NCI-H1105 treated with DMSO at 0.1 percent for 48 hours (cell line): ENCODE results near the gene KHDRBS1.
"Not testable (repeated sequence)": the region's sequence is repeated elsewhere in the genome, so short reads cannot be mapped to it uniquely, and the experiment has no call there.

ENCODE experiments used
- DNase-seq: peaks from one replicate; lab custom pipeline; 2025; lab: John Stamatoyannopoulos, UW

KHDRBS1 gene

DNA sequence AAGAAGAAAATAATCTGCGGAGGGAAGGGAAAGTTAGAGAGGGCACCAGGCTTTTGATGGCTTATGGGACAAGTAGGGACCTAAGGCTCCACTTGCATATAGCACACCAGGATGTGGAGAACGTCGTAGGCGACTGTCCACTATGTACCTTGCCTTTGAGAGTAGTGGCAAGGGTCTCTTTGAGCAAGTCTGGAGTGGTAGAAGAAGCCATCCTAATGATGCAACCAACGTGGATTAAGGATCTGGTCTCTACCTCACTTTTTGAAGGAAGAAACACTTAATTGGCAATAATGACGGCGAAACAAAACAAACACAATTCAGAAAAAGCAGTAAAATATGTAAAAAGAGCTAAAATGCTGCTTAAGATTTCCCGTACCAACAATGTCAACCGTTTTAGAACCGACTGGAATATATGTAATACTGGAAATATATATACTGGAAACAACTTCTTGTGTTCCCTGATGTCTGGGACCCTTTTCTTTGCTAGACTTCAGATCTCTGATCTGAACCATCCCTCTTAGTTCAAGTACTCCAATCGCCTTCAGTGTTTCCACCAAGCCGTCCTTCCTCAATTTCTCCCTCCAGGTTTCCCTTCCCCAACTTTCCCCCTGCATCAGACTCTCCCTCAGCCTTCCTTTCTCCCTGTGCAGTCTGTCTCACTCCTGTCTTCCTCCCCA, 821 bp upstream of the KHDRBS1 start:
- DNase-seq = no peak

DNA sequence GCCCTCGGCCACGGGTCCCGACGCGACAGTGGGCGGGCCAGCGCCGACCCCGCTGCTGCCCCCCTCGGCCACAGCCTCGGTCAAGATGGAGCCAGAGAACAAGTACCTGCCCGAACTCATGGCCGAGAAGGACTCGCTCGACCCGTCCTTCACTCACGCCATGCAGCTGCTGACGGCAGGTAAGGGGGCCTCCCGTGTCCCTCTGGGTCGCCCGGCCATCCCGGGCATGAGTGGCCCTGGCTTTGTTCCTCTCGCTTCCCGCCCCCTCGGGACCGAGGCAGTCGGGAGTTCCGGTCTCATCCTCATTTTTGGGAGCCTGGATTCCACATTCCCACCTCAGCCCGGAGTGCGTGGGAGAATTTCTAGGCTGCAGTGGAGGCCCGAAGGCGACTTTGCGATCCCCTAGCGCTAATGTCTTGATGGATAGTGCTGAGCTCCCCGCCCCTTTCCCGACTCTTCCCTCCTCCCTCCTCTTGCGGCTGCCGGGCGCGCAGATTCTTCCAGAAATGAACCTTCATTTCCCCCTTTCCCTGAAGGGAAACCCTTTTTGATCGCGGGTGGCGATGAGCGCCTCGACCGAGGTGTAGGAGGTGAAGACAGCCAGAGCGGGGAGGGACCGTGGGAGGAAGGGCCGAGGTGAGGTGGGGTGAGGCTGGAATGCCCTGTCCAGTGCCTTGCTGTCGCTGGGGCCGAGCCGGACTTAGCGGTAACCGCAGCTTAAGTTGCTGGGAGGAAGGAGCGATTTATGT, 705 bp downstream of the KHDRBS1 start:
- peak; percentile 52 for DNase-seq

DNA sequence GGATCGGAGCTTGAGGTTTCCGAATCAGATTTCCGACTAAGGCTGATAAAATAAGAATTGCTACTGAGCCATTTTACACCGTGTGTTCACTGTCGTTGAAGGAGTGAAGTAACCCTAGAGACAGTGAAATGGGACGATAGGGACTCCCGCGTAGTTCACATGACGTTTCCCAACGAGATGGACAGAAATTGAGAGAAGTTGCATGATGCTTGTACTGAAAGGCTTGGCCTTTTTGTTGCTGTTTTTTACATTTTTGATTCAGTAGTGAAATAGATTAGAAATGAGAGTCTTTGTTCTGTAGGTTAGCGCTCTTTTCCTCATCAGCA, 1.2 kb downstream of the KHDRBS1 start:
- no peak for DNase-seq

DNA sequence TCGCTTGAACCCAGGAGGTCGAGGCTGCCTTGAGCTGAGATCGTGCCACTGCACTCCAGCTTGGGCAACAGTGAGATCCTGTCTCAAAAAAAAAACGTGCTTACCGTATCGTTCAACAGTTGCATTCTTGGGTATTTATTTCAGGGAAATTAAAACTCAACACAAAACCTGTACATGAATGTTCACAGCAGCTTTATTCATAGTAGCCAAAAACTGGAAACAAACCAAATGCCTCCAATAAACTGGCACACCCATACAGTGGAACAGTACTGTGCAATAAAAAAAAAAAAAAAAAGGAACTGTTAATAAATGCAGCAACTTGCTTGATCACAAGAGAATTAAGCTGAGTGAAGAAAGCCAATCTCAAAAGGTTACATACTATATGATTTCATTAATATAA, 6.7 kb downstream of the KHDRBS1 start:
- no peak for DNase-seq

DNA sequence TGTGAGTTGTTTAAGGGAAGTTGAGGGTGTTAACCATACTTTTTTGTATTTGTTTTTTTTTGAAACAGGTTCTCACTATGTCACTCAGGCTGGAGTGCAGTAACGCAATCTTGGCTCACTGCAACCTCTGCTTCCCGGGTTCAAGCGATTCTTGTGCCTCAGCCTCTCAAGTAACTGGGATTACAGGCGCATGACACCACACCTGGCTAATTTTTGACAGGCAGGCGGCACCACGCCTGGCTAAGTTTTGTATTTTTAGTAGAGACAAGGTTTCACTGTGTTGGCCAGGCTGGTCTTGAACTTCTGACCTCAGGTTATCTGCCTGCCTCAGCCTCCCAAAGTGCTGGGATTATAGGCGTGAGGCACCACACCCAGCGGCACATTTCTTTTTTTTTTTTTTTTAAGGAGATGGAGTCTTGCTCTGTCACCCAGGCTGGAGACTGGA, 7.9 kb downstream of the KHDRBS1 start:
- not testable (repeated sequence) for DNase-seq

DNA sequence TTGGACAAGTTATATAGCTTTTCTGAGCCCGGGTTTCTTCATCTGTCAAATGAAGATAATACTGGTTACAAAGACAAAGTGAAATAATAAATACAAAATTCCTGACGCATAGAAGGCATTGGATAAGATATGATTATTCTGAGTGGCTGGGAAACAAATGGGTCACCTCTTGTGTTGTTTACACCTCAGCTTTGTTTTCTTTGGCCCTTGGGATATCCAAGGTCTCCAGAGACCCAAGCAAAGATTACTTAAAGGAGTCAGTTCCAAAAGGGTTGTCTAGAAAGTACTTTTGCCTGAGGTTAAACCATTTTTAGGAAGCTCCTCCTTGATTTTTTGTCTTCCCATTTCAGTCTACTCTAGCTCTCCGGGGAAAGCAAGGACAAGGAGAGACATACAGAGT, 9.7 kb downstream of the KHDRBS1 start:
- DNase-seq = no peak

DNA sequence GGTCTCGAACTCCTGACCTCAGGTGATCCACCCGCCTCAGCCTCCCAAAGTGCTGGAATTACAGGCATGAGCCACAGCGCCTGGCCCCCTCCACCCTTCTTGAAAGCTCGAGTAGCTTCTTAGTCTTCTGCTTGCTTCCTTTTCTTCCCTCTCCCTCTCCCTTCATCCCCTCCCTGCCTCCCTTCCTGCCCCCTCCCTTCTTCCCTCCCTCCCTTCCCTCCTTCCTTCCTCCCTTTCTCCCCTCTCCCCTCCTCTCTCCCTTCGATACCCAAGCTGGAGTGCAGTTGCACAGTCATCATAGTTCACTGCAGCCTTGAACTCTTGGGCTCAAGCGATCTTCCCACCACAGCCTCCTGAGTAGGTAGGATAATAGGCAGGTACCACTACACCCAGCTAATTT, 11.8 kb downstream of the KHDRBS1 start:
- DNase-seq = no peak

DNA sequence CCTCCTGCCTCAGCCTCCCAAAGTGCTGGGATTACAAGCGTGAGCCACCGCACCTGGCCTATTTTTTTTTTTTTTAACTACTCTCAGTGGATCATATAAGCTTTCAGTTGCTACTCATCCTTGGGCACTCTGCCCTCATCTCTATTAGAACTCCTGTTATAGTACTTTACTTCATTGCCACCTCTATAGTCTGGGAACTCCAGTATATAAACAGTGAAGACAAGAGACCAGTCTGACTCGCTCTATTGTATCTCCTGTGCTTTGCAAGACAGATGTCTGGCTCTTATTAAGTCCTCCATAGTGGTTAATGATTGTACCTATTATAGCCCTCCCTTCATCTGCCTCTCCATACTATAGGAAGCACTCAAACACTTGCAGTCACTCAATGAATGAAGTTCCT, 15.1 kb downstream of the KHDRBS1 start:
- DNase-seq = no peak

DNA sequence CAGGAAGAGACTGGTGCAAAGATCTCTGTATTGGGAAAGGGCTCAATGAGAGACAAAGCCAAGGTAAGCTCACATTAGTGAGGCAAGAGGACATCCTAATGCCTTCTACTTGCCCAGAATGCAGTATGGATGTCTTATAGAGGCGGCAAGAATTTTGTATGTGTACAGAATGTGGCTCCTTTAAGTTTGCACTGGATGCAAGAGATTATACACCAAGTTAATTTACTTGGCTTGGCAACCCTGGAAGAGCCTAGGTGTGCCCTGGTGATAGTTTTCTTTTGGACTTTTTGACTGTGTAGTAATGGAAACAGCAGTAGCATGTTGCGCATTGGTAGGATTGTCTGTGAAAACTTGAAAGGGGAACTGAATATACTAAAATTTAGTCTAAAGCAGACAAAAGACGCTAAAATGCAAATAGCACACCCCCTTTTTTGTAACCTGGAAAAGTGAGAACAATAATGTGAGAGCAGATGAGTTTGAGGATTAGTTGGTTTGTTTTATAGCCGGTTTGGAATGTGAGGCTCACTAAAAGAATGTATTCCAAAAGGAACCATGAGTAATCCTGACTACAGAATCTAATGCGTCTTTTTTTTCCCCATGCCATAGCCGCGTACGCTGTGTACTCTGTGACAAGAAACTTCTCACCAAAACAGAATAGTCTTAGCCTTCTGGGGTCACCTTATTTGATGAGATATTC, 18.1 kb downstream of the KHDRBS1 start:
- DNase-seq = no peak

DNA sequence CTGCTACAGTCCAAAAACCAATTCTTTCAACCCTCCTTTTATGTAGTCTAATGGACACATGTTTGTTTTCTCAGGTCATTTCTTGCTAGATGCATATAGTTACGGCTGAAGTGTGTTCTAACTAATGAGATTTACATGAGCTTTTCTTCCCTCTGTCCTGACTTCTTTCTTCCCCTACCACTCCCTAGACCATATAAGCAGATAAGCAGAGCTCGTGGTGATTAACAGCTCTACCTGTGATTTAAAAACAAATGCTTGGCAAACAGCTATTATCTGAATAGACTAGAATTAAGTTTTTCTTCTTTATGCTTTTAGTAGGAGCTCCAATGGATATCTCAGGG, 18.6 kb downstream of the KHDRBS1 start:
- DNase-seq = no peak

DNA sequence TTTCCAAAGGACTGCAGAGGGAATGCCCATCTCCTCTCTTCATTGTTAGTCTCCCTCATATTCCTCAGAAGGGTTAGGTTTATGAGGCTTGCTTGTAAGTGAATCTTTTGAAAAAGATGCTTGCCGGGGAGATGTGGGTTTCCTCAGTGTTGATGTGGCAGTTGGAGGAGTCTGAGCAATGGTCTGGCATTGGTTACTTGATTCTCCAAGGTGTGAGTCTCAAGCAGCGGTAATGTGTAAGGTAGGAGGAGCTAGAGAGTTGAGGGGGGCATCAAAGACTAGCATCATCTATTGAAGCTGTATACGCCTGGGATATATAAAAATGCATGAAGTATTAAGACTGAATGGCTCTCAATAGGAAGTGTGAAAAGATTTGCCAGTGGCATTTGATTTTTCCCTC, 21.5 kb downstream of the KHDRBS1 start:
- no peak for DNase-seq

DNA sequence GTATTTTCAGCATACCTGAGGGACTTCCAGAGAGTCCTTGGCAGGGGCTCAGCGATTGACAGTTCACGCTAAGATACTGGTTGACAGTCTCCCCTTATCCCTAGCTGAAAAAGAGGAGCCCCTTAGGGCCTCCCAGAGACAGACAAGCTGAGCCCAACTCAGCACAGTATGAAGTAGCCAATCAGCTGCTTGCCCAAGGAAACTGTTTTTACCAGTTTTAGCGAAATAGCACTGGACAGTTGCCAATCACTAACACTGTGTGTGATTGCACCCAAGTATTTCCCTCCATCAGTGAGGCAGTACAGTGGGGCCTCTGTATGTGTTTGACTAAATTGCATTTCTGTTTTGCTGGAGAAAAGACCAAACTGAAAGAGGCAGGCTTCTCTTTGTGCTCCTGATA, 27.0 kb downstream of the KHDRBS1 start:
- no peak for DNase-seq

DNA sequence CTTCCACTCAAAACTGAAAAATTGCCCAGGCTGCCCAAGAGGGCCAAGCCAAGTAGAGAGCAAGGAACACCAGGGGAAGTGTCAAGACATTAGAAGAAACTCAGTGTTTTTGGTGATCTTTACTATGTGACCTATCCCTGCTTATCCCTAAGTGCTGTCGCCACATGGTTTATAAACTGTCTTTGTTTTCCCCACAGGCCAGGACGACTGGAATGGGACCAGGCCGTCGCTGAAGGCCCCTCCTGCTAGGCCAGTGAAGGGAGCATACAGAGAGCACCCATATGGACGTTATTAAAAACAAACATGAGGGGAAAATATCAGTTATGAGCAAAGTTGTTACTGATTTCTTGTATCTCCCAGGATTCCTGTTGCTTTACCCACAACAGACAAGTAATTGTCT, 28.7 kb downstream of the KHDRBS1 start:
- no peak for DNase-seq

DNA sequence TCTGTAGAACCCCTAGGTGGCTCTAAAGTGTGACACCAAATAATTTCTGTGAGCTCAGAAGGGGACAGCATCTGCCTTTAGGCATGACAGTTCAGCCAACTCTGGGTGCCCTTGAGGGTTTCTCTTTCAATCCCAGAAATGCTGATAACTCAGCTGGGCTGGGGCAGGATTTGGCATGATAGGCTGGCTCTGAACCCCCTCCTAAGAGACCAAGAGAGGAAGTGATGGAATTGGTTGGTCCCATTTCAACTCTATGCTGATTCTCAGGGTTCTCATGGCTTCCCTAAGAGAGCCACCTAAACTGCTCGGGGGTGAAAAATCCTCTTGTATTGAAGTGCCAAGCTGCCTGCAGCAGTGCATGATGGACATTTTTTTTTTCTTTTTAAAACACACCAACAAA, 30.6 kb downstream of the KHDRBS1 start:
- no peak for DNase-seq

DNA sequence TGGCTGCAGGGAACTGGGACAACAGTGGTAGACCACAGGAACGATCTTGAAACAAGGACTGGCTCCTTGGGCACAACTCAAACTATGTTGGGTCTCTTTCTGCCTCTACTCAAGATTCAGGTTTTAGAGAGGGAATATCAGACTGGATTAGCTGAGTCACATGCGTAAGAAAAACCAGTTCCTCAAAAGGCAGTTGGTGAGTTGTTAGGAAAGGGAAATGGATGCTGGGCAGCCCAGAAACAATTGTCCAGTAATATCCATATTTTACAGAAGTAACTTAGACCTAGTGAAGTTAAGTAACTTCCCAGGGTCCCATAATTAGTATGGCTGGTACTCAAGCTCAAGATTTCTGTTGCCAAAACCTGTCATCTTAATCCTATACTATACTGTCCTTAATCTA, 32.1 kb downstream of the KHDRBS1 start:
- no peak for DNase-seq

DNA sequence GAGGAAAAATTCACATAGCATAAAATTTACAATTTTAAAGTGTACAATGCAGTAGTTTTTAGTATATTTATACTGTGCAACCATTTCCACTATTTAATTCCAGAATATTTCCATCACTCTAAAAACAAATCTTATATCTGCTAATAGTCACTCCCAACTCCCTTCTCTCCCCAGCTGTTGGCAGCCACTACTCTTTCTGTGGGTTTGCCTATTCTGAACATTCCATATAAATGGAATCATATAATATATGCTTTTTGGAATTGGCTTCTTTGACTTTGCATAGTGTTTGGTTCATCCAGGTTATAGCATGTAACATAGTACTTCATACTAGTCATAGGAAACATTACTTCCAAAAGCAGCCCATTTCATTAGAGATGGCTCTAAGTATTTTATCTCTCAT, 34.0 kb downstream of the KHDRBS1 start:
- DNase-seq = no peak

DNA sequence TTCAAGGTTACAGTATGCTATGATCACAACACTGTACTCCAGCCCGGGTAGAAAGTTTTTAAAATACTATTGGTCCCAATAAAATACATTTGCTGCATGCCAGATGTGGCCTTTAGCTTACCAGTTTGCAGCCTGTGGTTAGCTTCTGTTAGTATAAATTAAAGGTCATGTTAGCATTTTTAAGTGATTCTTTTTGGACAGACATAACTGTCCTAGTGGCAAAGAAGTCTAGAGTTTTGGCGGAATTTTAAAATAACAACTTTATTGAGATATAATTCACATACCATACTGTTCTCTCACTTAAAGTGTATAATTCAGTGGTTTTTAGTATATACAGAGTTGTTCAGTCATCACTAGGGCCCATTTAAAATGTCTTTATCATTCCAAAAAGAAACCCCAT, 34.8 kb downstream of the KHDRBS1 start:
- DNase-seq = no peak

DNA sequence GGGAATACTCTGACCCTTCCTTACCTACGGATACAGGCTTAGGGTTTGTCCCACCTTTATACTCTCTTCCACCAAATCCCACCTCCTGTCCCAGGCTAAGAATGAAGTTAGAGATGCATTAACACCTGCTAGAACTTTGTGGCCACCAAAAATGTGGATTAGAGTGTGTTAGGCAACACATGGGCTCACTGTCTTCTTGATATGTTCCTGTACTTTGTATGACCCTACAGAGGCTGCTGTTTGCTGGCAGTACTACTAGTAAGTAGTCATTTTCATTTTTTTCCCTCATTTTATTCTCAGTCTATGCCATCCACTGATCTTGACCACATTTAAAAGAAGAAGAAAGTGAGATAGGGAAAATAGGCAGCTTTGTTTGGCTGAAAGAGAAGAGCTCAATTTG, 38.0 kb downstream of the KHDRBS1 start:
- DNase-seq = no peak

DNA sequence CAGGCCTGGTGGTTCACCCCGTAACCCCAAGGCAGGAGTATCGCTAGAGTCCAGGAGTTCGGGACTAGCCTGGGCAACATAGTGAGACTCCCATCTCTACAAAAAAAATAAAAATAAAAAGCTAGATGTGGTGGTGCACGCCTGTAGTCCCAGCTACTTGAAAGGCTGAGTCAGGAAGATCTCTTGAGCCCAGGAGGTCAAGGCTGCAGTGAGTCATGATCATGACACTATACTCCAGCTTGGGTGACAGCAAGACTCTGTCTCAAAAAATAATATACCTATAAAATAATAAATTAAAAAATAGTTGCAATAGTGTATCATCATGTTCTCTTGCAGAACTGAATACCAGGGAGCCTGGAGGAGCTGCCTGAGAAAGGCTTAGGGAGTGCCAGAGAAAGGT, 39.2 kb downstream of the KHDRBS1 start:
- DNase-seq = no peak

DNA sequence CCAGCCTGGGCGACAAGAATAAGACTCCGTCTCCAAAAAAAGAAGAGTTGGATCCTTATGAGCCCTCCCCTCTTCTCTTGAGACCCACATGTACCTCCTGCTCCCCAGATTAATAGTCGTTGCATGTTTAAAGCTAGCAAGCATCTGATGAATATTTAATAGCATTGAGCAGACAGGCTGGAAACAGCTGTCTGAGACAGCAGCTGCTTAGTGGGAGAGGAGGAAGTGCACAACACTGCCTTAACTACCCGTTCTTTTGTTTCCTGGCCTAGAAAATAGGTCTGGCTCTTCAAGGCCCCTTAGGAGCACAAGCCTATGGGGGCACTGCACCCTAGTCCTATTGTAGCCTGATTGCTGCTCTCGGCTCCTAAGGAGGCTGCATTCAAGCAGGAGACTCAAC, 41.7 kb downstream of the KHDRBS1 start:
- no peak for DNase-seq

DNA sequence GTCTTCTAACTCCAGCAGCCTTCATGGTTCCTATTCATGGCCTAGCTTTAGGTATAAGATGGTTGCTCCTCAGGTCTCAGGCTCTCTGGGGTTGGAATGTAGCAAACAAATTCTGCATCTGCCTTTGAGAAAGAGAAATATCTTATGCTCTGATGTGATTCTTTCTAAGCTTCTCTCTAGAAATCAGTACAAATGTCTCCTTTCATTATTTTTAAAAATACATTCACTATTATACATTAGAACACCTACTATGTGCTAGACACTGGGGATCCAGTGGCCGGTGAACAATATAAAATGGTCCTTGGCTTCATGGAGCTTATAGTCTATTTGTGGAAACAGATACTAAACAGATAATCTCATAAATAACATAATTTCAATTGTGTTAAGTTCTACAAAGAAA, 42.9 kb downstream of the KHDRBS1 start:
- no peak for DNase-seq

DNA sequence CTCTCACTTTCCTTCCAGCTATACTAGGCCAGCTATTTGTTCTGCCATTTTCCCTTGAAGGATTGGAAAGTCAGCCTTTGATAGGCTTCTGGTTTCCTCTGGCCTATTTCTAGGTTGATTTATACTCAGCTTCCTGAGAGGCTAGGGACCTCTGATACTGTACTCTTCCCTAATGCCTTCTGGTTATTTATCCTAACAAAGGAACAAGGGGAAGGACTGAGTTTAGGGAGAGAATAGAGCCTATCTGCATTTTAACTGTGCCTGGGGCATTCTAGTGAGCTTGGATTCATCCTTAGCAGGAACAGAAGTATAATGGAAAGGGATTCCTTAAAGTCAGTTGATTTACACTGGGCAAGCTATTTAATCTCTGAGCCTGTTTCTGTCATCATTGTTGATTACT, 47.2 kb downstream of the KHDRBS1 start:
- no peak for DNase-seq

DNA sequence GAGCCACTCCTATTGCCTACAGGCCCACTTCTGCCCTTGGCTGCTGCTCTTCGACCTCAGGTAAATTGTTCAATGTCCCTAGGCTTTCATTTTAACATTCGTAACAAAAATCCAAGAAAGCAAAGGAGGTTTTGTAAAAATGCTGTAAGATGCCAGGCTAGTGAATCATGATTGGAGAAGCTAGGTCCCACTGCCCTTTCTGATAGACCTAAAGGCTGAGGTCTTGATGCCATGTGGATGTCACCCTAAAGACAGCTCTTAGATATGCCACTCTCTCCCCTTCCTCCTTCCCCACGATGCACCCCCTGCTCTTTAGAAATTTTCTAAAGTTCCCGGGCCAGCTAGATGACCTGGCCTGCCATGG, 49.2 kb downstream of the KHDRBS1 start:
- DNase-seq = no peak

DNA sequence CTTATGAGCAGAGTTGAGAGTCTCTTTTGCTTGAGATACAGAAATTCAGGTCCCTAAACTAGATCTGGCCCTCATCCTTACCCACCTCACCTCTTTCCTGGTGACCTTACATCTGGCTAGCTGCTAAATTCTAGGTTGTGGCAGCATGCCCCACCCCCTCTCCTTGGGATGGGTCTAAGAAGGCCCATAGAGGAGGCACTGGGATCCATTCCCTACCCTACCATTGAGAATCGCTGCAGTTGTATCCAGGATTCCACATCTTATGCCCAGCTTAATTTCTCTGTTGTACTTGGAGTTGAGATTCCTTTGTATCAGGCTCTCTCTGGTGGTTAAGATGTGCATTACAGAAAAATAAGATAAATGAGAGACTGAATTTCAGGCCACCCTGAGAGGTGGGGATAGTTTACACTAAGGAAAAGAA, 49.6 kb downstream of the KHDRBS1 start:
- peak; percentile 41 for DNase-seq
